Umbilical cord (tissue), 2 donors: ENCODE results near the gene PDE10A. TPM values are rescaled to one million over a fixed set of nuclear protein-coding genes. Genes with fewer than 3 reads are reported as not detected.

Experiments used
- DNase-seq: peaks from one replicate; pipeline ENCODE4 v3.0.0-alpha.2; 2015; ENCODE audit warnings: low spot score
- total RNA-seq: library from RNA; depleted of rRNA; stranded (reverse); fragments of >200 nt; gene quantifications from one replicate; pipeline ENCODE4 v1.2.3, GENCODE V29; 2014; ENCODE audit warnings: low replicate concordance; ENCODE audit not compliant: insufficient read depth

The PDE10A gene
- total RNA-seq, 1 donor from 2014 or later, result 15.4 TPM

DNA sequence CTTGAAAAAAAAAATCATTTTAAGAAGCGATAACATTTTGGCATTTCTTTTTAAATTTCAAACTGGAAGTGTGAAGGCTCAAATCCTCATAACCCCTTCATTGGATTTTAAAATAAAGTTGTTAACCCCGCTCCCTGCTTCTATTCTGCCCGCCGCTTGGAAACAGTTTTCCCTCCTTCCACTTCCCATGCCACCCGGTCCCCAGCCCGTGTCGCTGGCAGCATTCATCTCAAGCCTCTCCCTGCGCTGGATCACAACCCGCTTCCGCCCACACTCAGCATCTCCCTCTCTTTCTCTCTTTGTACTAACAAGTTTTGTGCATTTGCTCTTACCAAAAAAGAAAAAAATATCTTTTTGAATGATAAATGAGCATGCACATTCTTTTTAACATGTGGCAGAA lies 15.4 kb upstream of the PDE10A start:
- no peak for DNase-seq

DNA sequence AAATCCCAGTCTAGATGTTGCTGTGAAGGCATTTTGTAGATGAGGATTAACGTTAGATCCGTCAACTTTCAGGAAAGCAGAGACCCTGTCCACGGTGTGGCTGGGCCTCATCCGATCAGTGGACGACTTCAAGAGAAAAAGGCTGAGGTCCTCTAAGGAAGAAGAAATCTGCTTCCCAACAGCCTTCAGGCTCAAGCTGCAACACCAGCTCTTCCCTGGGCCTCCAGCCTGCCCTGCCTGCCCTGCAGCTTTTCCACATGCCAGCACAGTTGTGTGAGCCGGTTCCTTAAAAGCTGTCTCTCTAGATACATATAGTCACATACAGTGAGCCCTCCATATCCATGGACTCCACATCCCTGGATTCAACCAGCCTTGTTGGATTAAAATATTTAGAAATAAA lies 14.1 kb upstream of the PDE10A start:
- DNase-seq, result no peak

DNA sequence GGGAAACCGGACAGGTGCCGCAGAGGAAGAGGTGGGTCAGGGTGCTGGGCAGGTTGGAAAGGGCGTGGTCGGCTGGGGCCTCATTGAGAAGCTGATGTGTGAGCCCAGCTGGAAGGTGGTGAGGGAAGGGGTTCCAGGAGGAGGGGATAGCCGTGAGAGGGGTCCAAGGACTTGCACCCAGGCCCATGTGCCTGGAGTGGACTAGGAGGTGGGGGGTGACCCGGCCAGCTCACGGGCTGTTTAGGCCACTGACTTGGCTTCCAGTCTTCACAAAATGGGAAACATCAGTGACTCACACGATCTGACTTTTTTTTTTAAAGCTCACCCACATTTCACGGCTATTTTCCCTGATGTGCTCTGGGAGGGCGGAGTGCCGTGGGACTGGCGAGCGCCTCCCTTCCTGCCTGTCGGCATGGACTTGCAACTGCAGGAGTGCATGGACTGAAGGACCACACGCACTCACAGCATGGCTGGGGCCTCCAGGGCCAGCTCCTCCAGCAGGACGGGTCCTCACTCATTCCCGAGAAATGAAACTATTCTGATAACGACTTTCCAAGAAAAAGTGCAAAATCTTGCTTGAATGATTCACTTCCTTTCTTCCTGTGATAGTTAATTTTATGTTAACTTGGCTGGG lies 13.5 kb upstream of the PDE10A start:
- no peak for DNase-seq

DNA sequence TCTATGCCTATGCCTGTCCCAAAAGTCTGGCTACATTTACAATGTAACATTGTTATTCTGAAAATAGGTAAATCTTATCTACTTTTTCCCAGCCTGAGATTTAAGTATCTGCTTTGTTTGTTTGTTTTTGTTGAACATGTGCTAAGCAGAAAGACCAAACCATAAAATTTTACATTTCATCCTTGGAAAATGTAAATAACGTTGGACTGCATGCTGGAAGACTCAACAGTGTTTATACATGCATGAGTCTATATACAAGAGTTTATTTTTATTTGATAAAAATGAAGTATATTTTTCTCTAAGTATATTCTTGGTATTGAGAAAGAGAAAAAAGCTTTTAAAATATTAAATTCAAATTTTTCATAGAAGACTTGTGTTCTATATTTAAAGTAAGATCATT lies 12.1 kb upstream of the PDE10A start:
- DNase-seq, result no peak

DNA sequence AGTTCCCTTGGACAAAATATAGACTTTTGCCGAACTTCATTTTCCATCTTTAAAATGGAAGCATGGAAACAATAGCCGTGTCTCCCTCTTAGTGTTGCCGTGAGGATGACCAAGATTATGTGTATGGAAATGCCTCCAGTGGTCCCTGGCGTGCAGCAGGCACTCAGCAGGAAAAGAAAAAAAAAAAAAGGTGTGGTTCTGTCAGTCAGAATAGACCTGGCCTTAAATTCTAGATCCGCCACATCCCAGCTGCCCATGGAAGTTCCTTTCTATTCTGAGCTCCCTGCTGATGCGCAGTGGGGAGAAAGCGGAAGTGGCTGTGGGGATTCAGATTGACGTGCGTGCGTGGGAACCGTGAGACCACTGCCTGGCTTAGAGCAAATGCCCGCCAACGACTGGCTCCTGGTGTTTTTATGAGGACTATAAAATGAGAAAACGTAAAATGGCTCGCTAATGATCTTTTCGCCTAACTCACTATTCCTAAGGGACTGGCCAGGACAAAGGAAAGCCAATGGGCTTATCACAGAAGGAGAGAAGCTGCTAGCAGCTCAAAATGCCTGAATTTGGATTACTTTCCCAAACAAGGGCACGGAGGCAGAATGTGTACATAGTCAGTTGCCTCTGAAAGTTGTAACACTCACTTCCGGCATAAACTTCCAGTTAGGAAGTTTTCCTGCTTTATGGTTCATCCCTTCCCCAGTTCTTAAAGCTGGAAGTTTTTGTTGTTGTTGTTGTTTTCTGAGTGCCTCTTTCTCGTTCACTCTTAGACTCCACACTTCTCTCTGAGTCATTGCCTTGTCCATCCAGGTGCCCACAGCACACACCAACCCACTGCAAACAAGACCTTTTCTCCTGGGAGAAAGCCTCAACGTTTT lies 11.4 kb upstream of the PDE10A start:
- peak; percentile 14 for DNase-seq

DNA sequence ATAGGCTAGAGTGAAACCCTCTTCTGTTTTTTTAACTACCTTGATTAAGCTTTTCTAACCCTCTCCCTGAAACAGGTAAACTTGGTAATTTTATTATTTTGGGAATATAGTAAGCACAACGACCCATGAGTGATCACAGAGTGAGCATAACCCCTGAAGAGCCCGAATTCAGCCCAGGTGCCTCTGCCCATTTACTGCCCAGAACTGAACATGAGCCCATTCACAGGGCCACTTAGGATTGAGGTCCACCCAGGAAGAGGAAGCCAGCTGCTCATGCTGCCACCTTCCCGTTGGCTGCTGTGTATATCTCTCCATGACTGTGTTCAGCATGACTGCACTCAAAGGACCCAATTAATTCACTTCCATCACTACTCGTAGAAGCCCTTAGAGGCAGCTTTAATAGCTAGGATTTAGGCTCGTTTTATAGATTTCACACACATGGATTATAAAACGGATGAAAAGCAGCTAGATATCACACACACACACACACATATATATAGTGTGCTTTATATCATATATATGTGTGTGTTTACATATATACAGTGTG lies 8.3 kb upstream of the PDE10A start:
- DNase-seq, result no peak

DNA sequence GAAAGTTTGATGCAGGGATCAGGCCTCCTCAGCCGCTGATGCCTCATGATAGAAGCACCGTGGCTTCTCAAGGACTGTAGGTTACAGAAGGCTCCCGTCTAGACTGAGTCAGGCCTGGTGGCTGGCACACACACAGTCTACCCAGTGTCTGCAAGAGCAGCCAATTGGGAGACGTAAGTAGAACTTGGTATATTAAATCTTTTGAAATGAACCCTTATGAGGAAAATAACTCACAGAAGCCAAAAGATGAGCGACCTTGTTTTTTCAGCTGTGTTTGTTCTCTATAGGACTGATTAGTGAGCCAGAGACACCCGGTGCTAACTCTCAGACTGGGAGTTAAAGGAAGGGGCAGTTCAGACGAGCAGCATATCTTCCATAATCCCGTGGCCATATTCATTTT lies 5.9 kb upstream of the PDE10A start:
- no peak for DNase-seq

DNA sequence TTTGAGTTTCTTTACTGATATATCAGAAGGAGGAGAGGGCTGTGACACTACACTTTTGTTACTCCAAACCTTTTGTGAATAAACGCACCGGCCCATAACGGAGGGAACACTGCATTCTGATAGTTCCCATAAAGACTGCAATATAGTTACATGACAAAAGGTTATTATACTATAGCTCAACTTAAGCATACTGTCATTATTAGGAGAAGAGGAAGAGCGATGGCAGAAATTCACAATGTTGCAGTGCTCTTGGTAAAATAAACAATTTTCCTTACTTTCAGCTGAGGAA lies 2.3 kb upstream of the PDE10A start:
- DNase-seq, result no peak

DNA sequence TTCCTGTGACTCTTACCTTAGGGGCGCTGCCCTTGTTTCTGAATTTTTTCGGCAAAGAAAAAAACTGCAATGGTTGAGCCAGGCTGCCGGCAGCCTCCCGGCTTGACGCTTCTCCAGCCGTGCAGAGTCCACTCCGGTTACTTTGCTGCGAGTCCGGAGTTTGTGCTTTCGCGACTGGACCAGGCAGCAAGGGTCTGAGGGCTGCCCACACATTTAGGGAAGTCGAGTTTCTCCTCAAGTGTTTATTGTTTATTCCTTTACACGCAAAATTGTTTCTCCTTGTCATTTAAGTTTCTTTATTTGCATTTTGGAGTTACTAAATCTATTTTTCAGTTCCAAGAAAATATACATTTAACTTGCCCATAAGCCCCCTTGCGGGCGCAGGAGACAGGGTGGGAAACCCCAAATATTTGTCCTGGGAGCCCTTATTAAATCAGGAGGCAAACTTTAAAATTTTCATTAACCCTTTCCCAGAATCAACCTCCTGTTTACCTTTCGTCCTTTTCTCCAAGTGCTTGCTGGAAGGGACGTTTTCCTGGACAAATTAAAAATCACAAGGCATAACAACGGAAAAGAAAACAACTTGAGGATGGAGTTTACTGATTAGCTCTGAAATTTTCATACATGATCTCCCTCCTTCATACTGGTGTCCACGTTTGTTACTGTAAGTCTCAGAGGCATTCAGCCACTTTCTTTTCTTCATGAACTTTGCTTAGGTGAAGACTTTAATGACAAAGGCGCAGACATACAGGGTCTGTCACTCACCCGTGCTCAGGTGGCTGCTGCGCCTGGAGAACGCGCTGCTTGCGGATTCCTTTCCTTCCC lies 1.7 kb upstream of the PDE10A start:
- DNase-seq, result peak; percentile 19

DNA sequence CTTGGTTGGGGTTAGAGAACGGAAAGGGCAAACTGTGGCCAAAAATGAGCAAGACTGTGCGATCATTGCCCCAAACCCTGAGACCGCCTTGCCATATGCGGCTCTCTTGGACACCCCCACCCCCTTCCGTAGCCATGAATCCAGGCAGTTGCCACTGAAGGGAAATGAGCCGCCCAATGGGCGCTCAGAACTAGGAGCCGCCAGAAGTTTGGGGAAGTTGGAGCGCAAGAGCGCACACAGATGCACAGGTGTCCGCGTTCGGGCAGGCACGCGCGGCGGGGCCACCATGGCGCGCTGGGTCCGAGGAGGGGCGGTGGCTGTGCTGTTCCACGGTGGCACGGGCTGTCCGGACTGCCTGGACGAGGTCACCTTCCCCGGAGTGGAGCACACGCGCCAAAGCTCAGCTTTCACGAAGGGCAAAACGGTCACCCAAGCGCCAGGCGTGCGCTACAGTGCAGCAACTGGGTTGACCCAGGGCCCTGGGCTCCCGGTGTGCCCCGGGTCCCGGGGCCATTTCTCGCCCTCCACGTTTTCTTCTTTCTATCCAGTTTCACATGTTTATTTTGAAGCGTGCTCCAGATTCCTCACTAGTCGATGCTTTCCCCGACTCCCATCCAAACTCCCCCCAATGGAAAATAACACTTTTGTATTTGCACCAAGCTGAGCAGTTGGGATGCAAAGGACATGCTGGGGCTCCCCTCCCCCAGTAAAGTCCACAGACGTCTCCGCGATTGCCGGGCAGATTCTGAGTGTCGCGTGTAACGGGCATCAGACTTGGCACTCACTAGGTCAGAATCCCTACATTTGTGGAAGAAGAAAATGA lies 906 bp upstream of the PDE10A start:
- DNase-seq, result peak; percentile 18

DNA sequence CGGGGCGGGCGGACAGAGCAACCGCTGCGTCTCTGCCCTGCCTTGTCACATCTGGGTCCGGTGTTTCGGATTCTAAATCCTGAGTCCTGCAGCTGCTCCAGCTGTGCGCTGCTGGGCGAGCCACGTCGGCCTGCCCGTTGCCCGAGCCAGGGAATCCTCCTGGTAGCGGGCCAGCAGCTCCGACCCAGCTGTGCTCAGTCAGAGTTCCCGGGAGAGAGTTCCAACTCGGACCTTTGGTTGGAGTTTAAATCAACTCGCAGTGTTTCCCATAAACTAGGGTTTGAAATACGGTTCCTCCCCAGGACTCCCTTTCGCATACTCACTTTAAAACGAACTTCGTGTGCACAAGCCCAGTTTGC lies 315 bp upstream of the PDE10A start:
- peak; percentile 52 for DNase-seq

DNA sequence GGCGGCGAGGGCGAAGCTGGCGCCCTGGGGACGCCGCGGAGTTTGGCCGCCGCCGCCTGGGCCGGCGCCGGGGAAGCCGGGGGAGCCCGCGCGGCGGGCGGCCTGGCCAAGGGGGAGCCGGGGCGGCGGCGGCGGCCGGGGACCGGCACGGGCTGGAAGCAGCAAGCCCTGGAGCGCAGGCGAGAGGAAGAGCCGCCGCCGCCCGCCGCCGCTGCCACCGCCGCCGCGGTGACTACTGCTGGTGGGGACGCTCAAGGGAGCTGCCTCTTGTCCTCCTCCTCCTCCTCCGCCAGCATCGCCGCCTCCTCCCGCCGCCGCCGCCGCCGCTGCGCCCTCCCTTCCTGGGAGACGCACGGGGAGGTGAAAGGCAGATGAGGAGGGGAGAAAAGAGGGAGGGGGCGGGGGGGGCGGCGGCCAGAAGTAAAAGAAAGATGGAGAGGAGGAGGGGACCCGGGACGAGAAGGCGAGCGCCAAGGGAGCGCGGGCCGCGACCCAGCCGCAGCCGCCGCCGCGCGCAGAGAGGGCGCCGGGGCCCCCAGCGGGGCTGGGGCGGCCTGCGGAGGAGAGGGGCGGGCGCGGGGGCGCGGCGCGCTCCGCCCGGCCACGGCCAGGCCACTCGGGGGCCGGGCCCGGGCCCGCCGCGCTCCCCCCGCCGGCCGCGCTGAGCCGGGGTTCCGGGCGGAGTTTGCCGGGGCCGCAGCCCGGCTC lies 846 bp downstream of the PDE10A start:
- DNase-seq, result peak; percentile 43

DNA sequence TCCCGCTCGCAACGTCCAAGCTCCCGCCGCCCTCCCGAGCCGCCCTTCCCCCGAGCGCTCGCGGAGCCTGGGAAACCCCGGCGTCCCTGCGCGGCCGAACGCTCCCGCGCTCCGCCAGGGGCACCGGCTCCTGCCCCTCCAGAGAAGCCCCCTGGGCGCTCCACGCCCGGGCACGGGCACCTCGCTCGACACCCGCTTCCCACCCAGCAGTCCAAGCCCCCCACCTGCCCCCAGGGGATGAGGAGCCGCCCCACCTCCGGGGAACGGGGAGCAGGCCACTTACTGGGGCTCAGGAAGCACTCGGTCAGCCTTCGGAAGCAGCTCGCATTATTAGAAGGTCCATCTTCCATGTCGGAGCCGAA lies 1.4 kb downstream of the PDE10A start:
- DNase-seq, result no peak

DNA sequence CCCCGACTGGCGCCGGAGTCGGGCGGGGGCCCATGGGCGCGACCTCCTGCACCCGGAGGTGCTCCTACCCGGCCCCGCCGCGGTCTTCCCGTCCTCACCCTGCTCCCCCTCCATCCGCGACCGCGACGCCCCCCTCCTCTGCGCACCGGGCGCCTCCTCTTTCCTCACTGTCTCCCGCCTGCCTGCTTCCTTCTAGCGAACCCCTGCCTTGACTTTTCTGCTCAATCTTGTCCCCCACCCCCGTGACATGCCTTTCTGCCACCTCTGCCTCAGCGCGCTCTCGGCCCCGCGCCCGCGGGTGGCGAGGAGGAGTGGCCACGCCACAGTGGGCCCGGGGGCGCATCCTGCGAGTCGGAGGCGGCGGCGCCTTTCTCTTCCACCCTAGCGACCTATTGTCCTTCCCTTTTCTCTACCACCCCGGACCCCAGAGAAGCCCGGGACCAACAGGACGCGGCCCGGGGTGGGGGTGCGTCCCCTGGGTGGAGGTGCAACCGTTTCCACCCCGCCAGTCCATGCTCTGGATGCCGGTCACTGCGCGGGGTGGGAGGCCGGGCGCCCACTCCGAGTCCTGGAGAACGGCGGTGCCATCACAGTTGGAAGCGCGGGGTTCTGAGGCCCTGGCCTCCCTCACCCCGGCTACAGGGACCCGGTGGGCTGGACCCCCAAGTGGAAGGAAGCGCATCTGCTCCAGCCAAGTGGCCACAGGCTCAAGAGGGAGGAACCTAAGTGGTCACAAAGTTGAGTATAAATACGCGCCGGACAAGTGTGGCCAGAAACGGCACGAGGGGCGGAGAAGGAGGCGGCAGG lies 2.0 kb downstream of the PDE10A start:
- DNase-seq, result no peak

DNA sequence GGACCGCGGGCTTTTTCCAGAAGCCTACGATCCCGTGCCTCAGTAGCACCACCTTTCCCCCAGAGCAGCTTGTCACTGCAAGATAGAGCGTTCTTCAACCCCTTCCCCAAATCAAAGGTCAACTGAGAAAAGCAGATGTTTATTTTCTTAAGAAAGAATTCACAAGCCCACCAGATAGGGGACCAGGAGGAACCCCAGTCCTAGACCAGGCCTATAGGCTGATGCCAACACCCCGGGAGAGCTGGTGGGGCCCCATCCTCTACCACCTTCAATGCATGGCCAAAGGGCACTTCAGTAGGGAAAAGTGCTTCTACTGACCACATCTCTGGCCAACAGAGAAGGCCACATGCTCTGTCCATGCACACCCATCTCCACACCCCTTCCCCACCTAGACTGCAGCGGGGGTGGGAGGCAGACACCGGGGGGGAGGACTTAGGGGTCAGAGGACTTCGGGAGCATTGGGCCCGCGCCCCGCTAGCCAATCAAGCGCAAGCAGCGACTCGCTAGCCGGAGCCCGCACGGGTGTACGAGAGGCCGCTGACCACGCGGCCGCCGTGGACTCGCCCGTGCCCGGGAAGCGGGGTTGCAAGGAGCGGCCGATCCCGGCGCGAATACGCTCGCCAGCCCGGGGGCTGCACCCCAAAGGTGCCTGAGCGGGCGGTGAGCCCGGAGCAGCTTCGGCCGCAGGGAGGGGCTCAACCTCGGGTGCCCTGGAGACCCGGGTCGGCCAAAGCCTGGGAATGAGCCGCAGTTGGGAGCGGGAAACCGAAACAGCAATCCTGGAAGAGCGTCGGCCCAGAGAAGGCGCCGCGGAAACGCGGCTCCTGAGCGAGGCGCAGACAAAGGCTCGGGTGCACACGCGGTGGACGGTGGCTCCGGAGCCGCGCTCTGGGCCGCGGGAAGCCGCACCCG lies 2.8 kb downstream of the PDE10A start:
- DNase-seq, result no peak

DNA sequence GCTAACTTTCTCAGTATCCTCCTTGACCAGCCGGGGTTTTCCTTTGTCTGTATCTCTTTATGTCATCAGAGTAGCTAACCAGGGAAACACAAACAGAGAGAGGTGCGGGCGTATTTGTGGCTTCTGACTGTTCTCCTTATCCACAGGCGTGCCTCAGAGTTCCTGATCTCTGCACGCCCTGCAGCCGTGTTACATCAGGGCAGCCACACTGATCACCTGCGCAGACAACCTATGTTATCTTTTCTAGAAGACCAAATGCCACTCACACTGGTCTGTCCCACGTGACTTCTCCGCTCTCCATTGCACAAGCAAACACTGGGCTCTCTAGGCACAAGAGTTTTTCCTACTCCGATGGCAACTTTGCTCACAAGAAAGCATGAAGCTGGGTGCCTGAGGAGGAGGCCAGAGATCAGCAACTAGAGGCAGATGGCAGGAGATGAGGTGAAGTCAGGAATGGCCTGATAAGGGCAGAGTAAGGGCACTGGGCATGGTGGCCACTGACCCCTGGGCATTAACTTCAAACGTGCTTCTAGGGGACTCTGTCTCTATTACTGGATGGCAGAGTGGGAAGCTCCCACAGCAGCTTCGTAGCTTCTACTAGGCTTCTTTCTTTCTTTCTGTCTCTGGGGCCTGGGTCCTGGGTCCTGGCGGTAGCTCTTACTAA lies 4.5 kb downstream of the PDE10A start:
- DNase-seq, result no peak

DNA sequence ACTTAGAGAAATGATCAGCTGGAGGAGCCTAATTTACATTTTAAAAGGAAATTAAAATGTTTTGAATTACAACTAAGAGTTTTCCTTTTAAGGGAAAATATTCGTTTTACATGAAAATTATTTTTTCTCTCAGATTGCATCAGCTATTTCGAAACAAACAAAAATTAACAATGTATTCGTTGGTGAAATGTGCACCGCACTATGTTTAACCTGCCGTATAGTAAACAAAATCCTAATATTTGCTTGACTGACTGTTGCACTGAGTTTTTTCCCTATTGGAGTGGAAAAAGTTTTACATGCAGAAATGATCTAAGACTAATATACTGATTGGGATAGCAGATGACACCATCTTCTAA lies 5.7 kb downstream of the PDE10A start:
- no peak for DNase-seq

DNA sequence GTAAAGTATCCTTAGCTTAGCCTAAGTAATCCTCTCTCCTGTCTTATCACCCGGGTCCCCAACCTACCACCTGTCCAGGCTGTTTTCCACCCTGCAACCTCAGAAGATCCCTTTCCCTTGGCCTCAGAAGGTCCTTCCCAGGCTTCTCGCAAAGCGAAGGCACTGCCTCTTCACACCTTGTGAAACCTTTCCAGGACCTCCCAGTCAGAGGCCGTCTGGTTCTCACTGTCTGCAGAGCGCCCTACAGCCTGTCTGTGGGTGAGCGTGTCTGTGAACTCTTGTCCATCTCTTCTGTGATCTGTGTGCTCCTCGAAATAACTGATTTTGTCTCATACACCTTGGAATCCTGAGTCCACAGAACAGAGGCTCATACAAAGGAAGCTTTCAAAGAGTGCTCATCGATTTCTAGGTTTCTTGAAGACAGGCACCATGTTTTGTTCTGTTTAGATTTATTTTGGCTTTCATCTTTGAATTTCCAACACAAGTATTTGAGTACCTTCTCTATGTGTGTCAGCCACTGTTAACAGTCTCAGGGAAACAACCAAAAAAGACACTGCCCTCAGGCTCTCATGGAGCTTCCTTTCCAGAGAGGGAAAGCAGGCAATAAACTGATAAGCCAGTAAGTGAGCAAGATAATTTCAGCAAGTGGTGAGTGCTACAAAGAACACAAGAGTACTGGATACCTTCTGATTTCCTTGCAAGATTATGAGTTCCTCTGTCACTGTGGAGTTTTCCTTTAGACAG lies 6.3 kb downstream of the PDE10A start:
- DNase-seq, result no peak
